Naive thymus-derived CD4-positive, alpha-beta T cell (primary cell): ENCODE results near the gene PAX7. TPM values are rescaled to one million over a fixed set of nuclear protein-coding genes. Genes with fewer than 3 reads are reported as not detected.

Source experiments
- ATAC-seq: fragments of 150-1000 bp; cut with Tn5 transposase; 2 replicates; pipeline ENCODE4 v1.10.0; 2021; ENCODE audit warnings: mild to moderate bottlenecking, moderate library complexity
- CTCF ChIA-PET: fragments of 350-600 bp; sonication (Branson Sonifier 250); formaldehyde crosslinking; loops from one replicate; lab custom pipeline; 2021; ENCODE audit warnings: antibody characterized with exemption; lab: Charles Lee
- POLR2A ChIA-PET: fragments of 350-600 bp; sonication (Branson Sonifier 250); formaldehyde crosslinking; loops from one replicate; lab custom pipeline; 2021; ENCODE audit warnings: antibody characterized with exemption, inconsistent platforms; lab: Charles Lee
- DNase-seq, 9 donors: peaks; one replicate each; pipeline versions ENCODE4 v3.0.0 to v3.0.0-alpha.2; 2020 to 2022; ENCODE audit warnings: mixed read lengths in 1 of 9
- H3K27ac ChIP-seq: one replicate; pipeline ENCODE4 v1.7.0; 2013; ENCODE audit warnings: mild to moderate bottlenecking, low read depth, low read length, moderate library complexity
- H3K27me3 ChIP-seq, 2 donors: one replicate each; pipeline ENCODE4 v1.7.0; 2013; ENCODE audit warnings: low read length in 2 of 2, mild to moderate bottlenecking in 2 of 2, moderate library complexity in 2 of 2; ENCODE audit not compliant: control insufficient read depth in 2 of 2, insufficient read depth in 2 of 2
- H3K36me3 ChIP-seq, 3 experiments: 1 replicate in 2 of 3; 2 replicates in 1 of 3; pipeline ENCODE4 v1.7.0; 2013; ENCODE audit warnings: low read length in 3 of 3, mild to moderate bottlenecking in 3 of 3, moderate library complexity in 1 of 3; ENCODE audit not compliant: insufficient read depth in 3 of 3, control insufficient read depth in 2 of 3
- H3K4me1 ChIP-seq, 2 donors: one replicate each; pipeline ENCODE4 v1.7.0; 2013; ENCODE audit warnings: low read length in 2 of 2, mild to moderate bottlenecking in 2 of 2, moderate library complexity in 1 of 2; ENCODE audit not compliant: control insufficient read depth in 2 of 2, insufficient read depth in 2 of 2
- H3K4me3 ChIP-seq: 2 replicates; pipeline ENCODE4 v1.7.0; 2013; ENCODE audit warnings: mild to moderate bottlenecking, low read length
- H3K9me3 ChIP-seq, 3 experiments: 1 replicate in 2 of 3; 2 replicates in 1 of 3; pipeline ENCODE4 v1.7.0; 2013; ENCODE audit warnings: low read length in 3 of 3; ENCODE audit not compliant: control insufficient read depth in 2 of 3
- H3K27ac Mint-ChIP-seq, 9 donors: one replicate each; pipeline ENCODE4 v1.8.0; 2020 to 2022; ENCODE audit warnings: mixed read lengths in 9 of 9, mild to moderate bottlenecking in 8 of 9, moderate library complexity in 5 of 9, inconsistent platforms in 2 of 9
- H3K27me3 Mint-ChIP-seq, 5 donors: one replicate each; pipeline ENCODE4 v1.8.0; 2021 to 2022; ENCODE audit warnings: mixed read lengths in 5 of 5, mild to moderate bottlenecking in 1 of 5
- H3K36me3 Mint-ChIP-seq, 5 donors: one replicate each; pipeline ENCODE4 v1.8.0; 2020 to 2022; ENCODE audit warnings: mixed read lengths in 5 of 5, mild to moderate bottlenecking in 3 of 5, inconsistent platforms in 1 of 5
- H3K4me1 Mint-ChIP-seq, 7 donors: one replicate each; pipeline ENCODE4 v1.8.0; 2020 to 2022; ENCODE audit warnings: mixed read lengths in 7 of 7, mild to moderate bottlenecking in 3 of 7, inconsistent platforms in 1 of 7
- H3K4me3 Mint-ChIP-seq, 10 donors: one replicate each; pipeline ENCODE4 v1.8.0; 2020 to 2022; ENCODE audit warnings: mild to moderate bottlenecking in 10 of 10, mixed read lengths in 10 of 10, moderate library complexity in 6 of 10, inconsistent platforms in 2 of 10
- H3K9me3 Mint-ChIP-seq, 11 donors: one replicate each; pipeline ENCODE4 v1.8.0; 2020 to 2022; ENCODE audit warnings: mixed read lengths in 11 of 11, mild to moderate bottlenecking in 4 of 11, inconsistent platforms in 1 of 11, moderate library complexity in 1 of 11
- intact Hi-C, 2 donors: fragments of 100-400 bp; cut with micrococcal nuclease; formaldehyde crosslinking; loops; one replicate each; pipeline ENCODE4 v1.15.1; 2023
- polyA plus RNA-seq, 2 donors: library from polyadenylated mRNA; unstranded; fragments of 300-500 nt; fragmentation: Illumina TruSeq; gene quantifications; one replicate each; pipeline ENCODE4 v1.2.3, GENCODE V29; 2021
- total RNA-seq, 6 experiments: library from RNA in 5 of 6; stranded (reverse) in 5 of 6; gene quantifications; 1 replicate in 5 of 6; 2 replicates in 1 of 6; pipeline ENCODE4 v1.2.3 and lab custom pipeline; 2021 to 2026

Gene PAX7
- total and polyA plus RNA-seq, 7 experiments from 2014 or later: not detected

- CTCF ChIA-PET: interaction anchor here (0.6 kb wide), 1 partner anchor 1288 kb away, joined by 6 read pairs; no protein-coding TSS in a partner anchor
- peaks cover 0 to 15% (median 8%) of the 10 kb centered on the region in 11 donors for H3K9me3 Mint-ChIP-seq
- H3K27ac Mint-ChIP-seq: no peak overlapping the region
- no peak overlapping the region for H3K4me3 Mint-ChIP-seq
- intact Hi-C loops: no loop called here
- no peaks in the 10 kb centered on the region for H3K4me1 Mint-ChIP-seq
- H3K27me3 Mint-ChIP-seq: peaks cover 5 to 44% (median 40%) of the 10 kb centered on the region in 5 donors
- H3K36me3 Mint-ChIP-seq: peaks cover 0 to 5% (median 0%) of the 10 kb centered on the region in 5 donors
- H3K4me1 ChIP-seq: no peaks in the 10 kb centered on the region
- H3K27ac ChIP-seq: no peak overlapping the region
- H3K27me3 ChIP-seq: no peaks in the 10 kb centered on the region
- no peaks in the 10 kb centered on the region for H3K36me3 ChIP-seq
- DNase-seq (no peak), ATAC-seq (no peak)
- POLR2A ChIA-PET: no interaction called here
- no peak overlapping the region for H3K4me3 ChIP-seq
- no peaks in the 10 kb centered on the region for H3K9me3 ChIP-seq
Measured at GRCh38 chr1:18795002-18795689, 164.5 kb downstream of the PAX7 start.

GRCh38 chr1:18796950-18797349 is 166.3 kb downstream of the PAX7 start:
- Histone ChIP-seq H3K36me3 (no peaks in the 10 kb centered on the region), H3K9me3 (no peaks in the 10 kb centered on the region), H3K4me3 (no peak overlapping the region), H3K27me3 (no peaks in the 10 kb centered on the region), H3K4me1 (no peaks in the 10 kb centered on the region), H3K27ac (no peak overlapping the region)
- CTCF ChIA-PET: no interaction called here
- Mint-ChIP-seq H3K27ac (no peak overlapping the region), H3K9me3 (peaks cover 0 to 13% (median 4%) of the 10 kb centered on the region in 11 donors), H3K36me3 (peaks cover 0 to 5% (median 0%) of the 10 kb centered on the region in 5 donors), H3K4me1 (no peaks in the 10 kb centered on the region), H3K4me3 (no peak overlapping the region), H3K27me3 (peaks cover 0 to 32% (median 27%) of the 10 kb centered on the region in 5 donors)
- ATAC-seq: no peak
- POLR2A ChIA-PET: no interaction called here
- intact Hi-C loops: no loop called here
- DNase-seq: no peak

Other genes with a start within 250 kb of the PAX7 start
- under 1 TPM in 2 of 5 experiments, not detected in 3; 0.08 to 0.15 TPM for gene KLHDC7A, start 149.9 kb upstream of the PAX7 start, total RNA-seq
- gene KLHDC7A, start 149.9 kb upstream of the PAX7 start, polyA plus RNA-seq: not detected
- not detected for gene TAS1R2, start 228.8 kb downstream of the PAX7 start, total RNA-seq
- not detected for gene TAS1R2, start 228.8 kb downstream of the PAX7 start, polyA plus RNA-seq